SH-SY5Y (cell line): ENCODE results near the gene STOM.

Experiments used
- GATA2 ChIP-seq: IDR thresholded peaks from 2 replicates; pipeline ENCODE4 v1.6.1; 2011; ENCODE audit warnings: mild to moderate bottlenecking, low read depth, low read length
- GATA3 ChIP-seq: IDR thresholded peaks from 2 replicates; pipeline ENCODE4 v1.6.1; 2011; ENCODE audit warnings: low read depth, mild to moderate bottlenecking, low read length, moderate library complexity

- TF ChIP-seq GATA3 (no peak), GATA2 (no peak)
These were observed 15.9 kb downstream of the STOM start for GRCh38 chr9:121354141-121354540.
